GM18873 (cell line): ENCODE results near the gene SIM2.

ENCODE experiments used
- ATAC-seq: cut with Tn5 transposase; IDR thresholded peaks from one replicate; pipeline ENCODE4 v1.9.1; 2021; ENCODE audit warnings: mild to moderate bottlenecking, moderate library complexity, moderate number of reproducible peaks; ENCODE audit not compliant: unreplicated experiment, low FRiP score

Gene SIM2

GRCh38 chr21:36756527-36756926, 57.6 kb downstream of the SIM2 start:
- no peak for ATAC-seq

- no peak for ATAC-seq
Observed at GRCh38 chr21:36757196-36757595, 58.3 kb downstream of the SIM2 start.

- ATAC-seq: no peak
Observed at GRCh38 chr21:36759348-36760083, 60.6 kb downstream of the SIM2 start.

GRCh38 chr21:36761685-36762084, 62.8 kb downstream of the SIM2 start:
- ATAC-seq: no peak

- ATAC-seq: no peak
Observed at GRCh38 chr21:36762642-36763041, 63.7 kb downstream of the SIM2 start.

- no peak for ATAC-seq
Observed at GRCh38 chr21:36763305-36763704, 64.4 kb downstream of the SIM2 start.

GRCh38 chr21:36765229-36765628, 66.3 kb downstream of the SIM2 start:
- no peak for ATAC-seq

- no peak for ATAC-seq
Observed at GRCh38 chr21:36766511-36766910, 67.6 kb downstream of the SIM2 start.

GRCh38 chr21:36767096-36767495, 68.2 kb downstream of the SIM2 start:
- ATAC-seq: no peak

- ATAC-seq: no peak
Observed at GRCh38 chr21:36768496-36768895, 69.6 kb downstream of the SIM2 start.

GRCh38 chr21:36769051-36769839, 70.3 kb downstream of the SIM2 start:
- ATAC-seq: no peak

- no peak for ATAC-seq
Observed at GRCh38 chr21:36773117-36773516, 74.2 kb downstream of the SIM2 start.

- no peak for ATAC-seq
Observed at GRCh38 chr21:36773995-36774394, 75.1 kb downstream of the SIM2 start.

- ATAC-seq: no peak
Observed at GRCh38 chr21:36776981-36777617, 78.2 kb downstream of the SIM2 start.

- ATAC-seq: no peak
Observed at GRCh38 chr21:36780861-36781260, 81.9 kb downstream of the SIM2 start.

GRCh38 chr21:36783612-36784374, 84.9 kb downstream of the SIM2 start:
- ATAC-seq: no peak

- no peak for ATAC-seq
Observed at GRCh38 chr21:36784947-36785346, 86.0 kb downstream of the SIM2 start.

GRCh38 chr21:36785615-36786014, 86.7 kb downstream of the SIM2 start:
- no peak for ATAC-seq

- ATAC-seq: no peak
Observed at GRCh38 chr21:36786186-36786585, 87.3 kb downstream of the SIM2 start.

- no peak for ATAC-seq
Observed at GRCh38 chr21:36788120-36788638, 89.3 kb downstream of the SIM2 start.
